ENCODE results near the gene CEBPZOS.

CEBPZOS gene

GRCh38 chr2:37196320-37197195, at the start of gene CEBPZOS:
CEBPZOS (plus strand) TSS chr2:37196496; CDS start chr2:37199705, 3,209 bp downstream.
- peak; percentile 80 to 85 (median 85) for DNase-seq (ENCODE audit: low read depth in 3 of 3)

GRCh38 chr2:37148325-37148724, 48.0 kb upstream of the CEBPZOS start:
- DNase-seq (ENCODE audit: low read depth in 3 of 3), result no peak

- DNase-seq (ENCODE audit: low read depth in 3 of 3), result no peak
Measured at GRCh38 chr2:37149626-37150322, 46.5 kb upstream of the CEBPZOS start.

GRCh38 chr2:37153224-37153623, 43.1 kb upstream of the CEBPZOS start:
- DNase-seq (ENCODE audit: low read depth in 3 of 3), result no peak

GRCh38 chr2:37154785-37155184, 41.5 kb upstream of the CEBPZOS start:
- DNase-seq (ENCODE audit: low read depth in 3 of 3), result no peak

- peak in 1 of 3 experiments; percentile 24 for DNase-seq (ENCODE audit: low read depth in 3 of 3)
Measured at GRCh38 chr2:37156071-37156856, 40.0 kb upstream of the CEBPZOS start.

- DNase-seq (ENCODE audit: low read depth in 3 of 3), result peak; percentile 49 to 77 (median 62)
Measured at GRCh38 chr2:37156857-37157714, 39.2 kb upstream of the CEBPZOS start, which contains the start of gene EIF2AK2. EIF2AK2 (minus strand) TSS chr2:37156980; CDS start chr2:37147806, 9,174 bp downstream.

GRCh38 chr2:37164757-37165156, 31.5 kb upstream of the CEBPZOS start:
- DNase-seq (ENCODE audit: low read depth in 3 of 3), result no peak

GRCh38 chr2:37167636-37168180, 28.6 kb upstream of the CEBPZOS start:
- DNase-seq (ENCODE audit: low read depth in 3 of 3), result no peak

GRCh38 chr2:37168217-37168981, 27.9 kb upstream of the CEBPZOS start:
- DNase-seq (ENCODE audit: low read depth in 3 of 3), result no peak

GRCh38 chr2:37171624-37171950, 24.7 kb upstream of the CEBPZOS start:
- no peak for DNase-seq (ENCODE audit: low read depth in 3 of 3)

GRCh38 chr2:37173741-37174140, 22.6 kb upstream of the CEBPZOS start:
- DNase-seq (ENCODE audit: low read depth in 3 of 3), result no peak

- DNase-seq (ENCODE audit: low read depth in 3 of 3), result no peak
Measured at GRCh38 chr2:37180006-37180639, 16.2 kb upstream of the CEBPZOS start.

GRCh38 chr2:37180640-37181039, 15.7 kb upstream of the CEBPZOS start:
- DNase-seq (ENCODE audit: low read depth in 3 of 3), result no peak

GRCh38 chr2:37181726-37182684, 14.3 kb upstream of the CEBPZOS start:
- DNase-seq (ENCODE audit: low read depth in 3 of 3), result no peak

GRCh38 chr2:37188570-37188969, 7.7 kb upstream of the CEBPZOS start, which contains the start of gene SULT6B1:
SULT6B1 (minus strand) TSS chr2:37188670; CDS start chr2:37188640, 30 bp downstream.
- no peak for DNase-seq (ENCODE audit: low read depth in 3 of 3)

GRCh38 chr2:37189452-37190153, 6.7 kb upstream of the CEBPZOS start:
- DNase-seq (ENCODE audit: low read depth in 3 of 3), result no peak

GRCh38 chr2:37190290-37190689, 6.0 kb upstream of the CEBPZOS start:
- DNase-seq (ENCODE audit: low read depth in 3 of 3), result no peak

Data from stimulated activated CD4-positive, alpha-beta T cell treated with anti-CD3 and anti-CD28 coated beads, TNF-alpha, amount 100 ng/mL, for 24 hours (primary cell).